HG02610 (cell line): ENCODE measurements around the gene MRPL52.

ENCODE experiments used
- ATAC-seq: cut with Tn5 transposase; IDR thresholded peaks from one replicate; pipeline ENCODE4 v1.9.1; 2021; ENCODE audit warnings: mild to moderate bottlenecking, moderate library complexity; ENCODE audit not compliant: unreplicated experiment

Gene MRPL52

DNA sequence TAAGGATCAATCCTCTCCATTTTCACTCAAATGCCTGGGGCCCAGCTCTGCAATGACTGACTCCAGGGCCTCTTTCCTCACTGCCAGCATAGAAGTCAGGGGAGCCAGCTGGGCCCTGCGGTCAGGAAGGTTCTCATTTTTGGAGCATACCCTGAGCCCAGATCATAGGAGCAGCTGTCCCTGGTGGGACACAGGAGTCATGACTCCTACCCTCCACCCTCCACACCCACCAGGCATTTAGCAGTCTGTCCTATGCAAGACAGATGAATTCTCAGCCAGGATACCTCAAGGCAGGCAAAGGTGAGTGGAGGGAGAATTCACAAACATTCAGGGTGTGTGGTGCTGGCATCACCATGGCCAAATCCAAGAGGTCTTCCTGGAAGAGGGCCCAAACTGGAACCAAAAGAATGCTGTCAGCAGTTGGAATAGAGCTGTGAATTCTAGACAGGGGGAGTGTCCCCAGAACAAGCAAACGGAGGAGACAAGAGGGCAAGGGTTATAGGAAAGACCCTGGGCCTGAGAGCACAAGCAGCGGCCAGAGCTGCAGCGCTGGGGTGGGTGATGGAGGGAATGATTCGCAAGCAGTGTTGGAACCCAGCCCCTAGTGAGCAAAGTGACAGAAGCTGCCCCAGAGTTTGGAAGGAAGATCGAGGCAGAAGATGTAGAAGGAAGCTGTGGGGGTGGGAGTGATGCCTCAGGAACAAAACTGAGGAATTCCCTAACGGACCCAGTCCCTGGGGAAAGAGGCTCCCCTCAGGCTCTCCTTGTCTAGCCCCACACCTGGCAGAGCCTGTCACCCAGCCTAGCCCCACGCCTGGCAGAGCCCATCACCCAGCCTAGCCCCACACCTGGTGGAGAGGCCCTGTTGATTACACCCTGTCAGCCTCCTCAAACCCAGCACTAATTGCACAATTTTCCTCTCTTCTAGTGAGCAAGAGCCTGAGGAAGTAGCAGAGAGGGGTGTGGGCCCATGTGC is 48.9 kb downstream of the MRPL52 start:
- ATAC-seq, result no peak

DNA sequence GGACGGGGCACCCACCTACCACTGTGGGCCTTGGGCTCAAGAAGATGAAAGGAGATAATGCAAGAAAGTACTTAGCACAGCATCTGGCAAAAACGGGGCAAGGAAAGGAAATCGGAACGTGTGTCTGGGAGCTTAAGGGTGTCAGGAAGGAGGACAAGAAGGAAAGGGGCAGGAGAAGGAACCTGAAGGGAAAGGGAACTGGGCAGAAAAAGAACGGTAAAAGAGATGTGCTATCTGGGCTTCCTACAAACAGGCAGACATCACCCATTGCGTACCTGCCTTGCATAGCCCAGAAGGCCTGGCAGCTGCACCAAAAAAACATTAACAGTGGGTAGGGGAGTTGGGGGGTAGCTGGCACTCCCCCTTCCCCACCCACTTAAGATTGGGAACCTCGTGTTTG is 52.4 kb downstream of the MRPL52 start:
- ATAC-seq, result no peak

GRCh38 chr14:22882529-22883172 is 53.0 kb downstream of the MRPL52 start:
- ATAC-seq, result no peak

DNA sequence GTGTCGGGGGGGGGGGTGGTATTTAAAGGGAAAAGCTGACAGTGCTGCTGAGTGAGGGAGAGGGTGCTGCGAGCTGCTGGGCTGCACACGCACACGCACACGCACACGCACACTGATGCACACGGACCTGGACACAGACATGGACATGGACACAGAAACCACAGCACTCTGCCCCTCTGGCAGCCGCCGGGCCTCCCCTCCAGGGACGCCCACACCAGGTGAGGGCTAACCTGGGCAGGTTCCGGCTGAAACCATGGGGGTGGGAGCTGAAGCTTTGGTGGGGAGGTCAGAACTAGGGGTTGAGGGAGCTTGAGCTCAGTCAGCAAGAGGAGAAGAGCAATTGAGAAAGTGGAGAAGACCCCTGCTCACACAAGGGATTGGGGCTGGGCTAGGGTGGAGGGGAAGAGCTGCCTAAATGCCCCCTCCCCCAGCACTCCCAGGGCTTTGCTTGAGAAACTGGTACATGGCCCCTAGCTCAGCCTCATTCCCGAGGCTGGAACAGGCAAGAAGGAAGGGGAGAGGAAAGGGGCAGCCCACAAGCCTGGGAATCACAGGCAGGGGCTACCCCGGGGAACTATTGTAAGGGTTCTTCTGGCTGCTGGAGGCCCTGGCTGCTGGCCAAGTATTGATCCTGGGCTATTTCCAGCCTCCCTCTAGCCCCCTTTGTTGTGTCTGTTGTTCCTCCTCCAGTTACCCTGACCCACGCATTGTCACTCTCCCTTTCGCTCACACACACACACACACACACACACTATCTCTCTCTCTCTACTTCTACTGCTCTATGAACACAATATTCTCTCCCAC is 53.7 kb downstream of the MRPL52 start, which contains the start of gene REM2:
REM2 (plus strand) TSS at position 50 of the 804 bp plus-strand sequence; CDS start at position 116, 66 bp downstream.
- ATAC-seq, result no peak

GRCh38 chr14:22884076-22884737 is 54.5 kb downstream of the MRPL52 start:
- no peak for ATAC-seq
